OCI-LY3 (cell line): ENCODE measurements around the gene DACH2.

Source experiments
- CTCF ChIP-seq: fragments of 200-600, 300-600 bp; sonication (generic); IDR thresholded peaks from 2 replicates; pipeline ENCODE4 v1.5.1; 2014; ENCODE audit warnings: antibody characterized with exemption, low read length, low read depth
- EZH2phosphoT487 ChIP-seq: fragments of 200-600 bp; shearing (Covaris generic); IDR thresholded peaks from 2 replicates; pipeline ENCODE4 v1.6.1; 2018; ENCODE audit warnings: antibody characterized with exemption, mixed run types, low read depth

DNA sequence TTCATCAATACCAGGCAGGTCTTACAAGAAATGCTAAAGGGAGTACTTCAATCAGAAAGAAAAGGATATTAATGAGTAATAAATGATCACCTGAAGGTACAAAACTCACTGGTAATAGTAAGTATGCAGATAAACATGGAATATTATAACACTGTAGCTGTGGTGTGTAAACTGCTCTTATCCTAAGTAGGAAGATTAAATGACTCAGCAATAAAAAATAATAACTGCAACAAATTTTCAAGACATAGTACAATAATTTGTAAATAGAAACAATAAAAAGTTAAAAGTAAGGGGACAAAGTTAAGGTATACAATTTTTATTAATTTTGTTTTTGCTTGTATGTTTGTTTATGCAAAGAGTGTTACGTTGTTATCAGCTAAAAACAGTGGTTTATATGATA lies 43.7 kb upstream of the DACH2 start:
- no peak for TF ChIP-seq CTCF
- no peak for TF ChIP-seq EZH2phosphoT487
